HG03565 (cell line): ENCODE results near the gene CLDN12.
"Not testable (repeated sequence)": the region's sequence is repeated elsewhere in the genome, so short reads cannot be mapped to it uniquely, and the experiment has no call there.

Source experiments
- ATAC-seq: cut with Tn5 transposase; IDR thresholded peaks from one replicate; pipeline ENCODE4 v1.9.1; 2021; ENCODE audit warnings: mild to moderate bottlenecking, moderate library complexity; ENCODE audit not compliant: unreplicated experiment

CLDN12 gene

GRCh38 chr7:90430614-90431460, 27.6 kb downstream of the CLDN12 start:
- ATAC-seq, result no peak

- ATAC-seq, result no peak
Measured at GRCh38 chr7:90432752-90433151, 29.5 kb downstream of the CLDN12 start.

GRCh38 chr7:90433221-90433620, 30.0 kb downstream of the CLDN12 start:
- no peak for ATAC-seq

- no peak for ATAC-seq
Measured at GRCh38 chr7:90445633-90446032, 42.4 kb downstream of the CLDN12 start.

GRCh38 chr7:90446137-90446899, 43.1 kb downstream of the CLDN12 start:
- no peak for ATAC-seq

GRCh38 chr7:90453259-90453891, 50.1 kb downstream of the CLDN12 start:
- no peak for ATAC-seq

GRCh38 chr7:90453931-90454330, 50.7 kb downstream of the CLDN12 start:
- no peak for ATAC-seq

GRCh38 chr7:90455163-90456030, 52.1 kb downstream of the CLDN12 start:
- peak; percentile 74 for ATAC-seq

GRCh38 chr7:90458104-90458503, 54.8 kb downstream of the CLDN12 start:
- no peak for ATAC-seq

- no peak for ATAC-seq
Measured at GRCh38 chr7:90459888-90460287, 56.6 kb downstream of the CLDN12 start.

- ATAC-seq, result no peak
Measured at GRCh38 chr7:90461219-90461618, 58.0 kb downstream of the CLDN12 start.

- ATAC-seq, result not testable (repeated sequence)
Measured at GRCh38 chr7:90463151-90463628, 59.9 kb downstream of the CLDN12 start.
